ENCODE data around the gene LITAFD. TPM values are rescaled to one million over a fixed set of nuclear protein-coding genes. Genes with fewer than 3 reads are reported as not detected.

LITAFD gene
- total and polyA plus RNA-seq, 2 of the 4 experiments (the other 2 are of a cell fraction) = not detected

GRCh38 chr16:8923199-8923598, 41.0 kb downstream of the LITAFD start:
- TF ChIP-seq RAD21 (IDR thresholded peaks at IDR 0.05; ENCODE audit: low read length) = no peak
- no peak for TF ChIP-seq RFX5 (IDR thresholded peaks at IDR 0.05; ENCODE audit: low read depth, low read length)
- TF ChIP-seq USF2 (IDR thresholded peaks at IDR 0.05; ENCODE audit: low read depth, low read length) = no peak
- TF ChIP-seq CEBPB (IDR thresholded peaks at IDR 0.05; ENCODE audit: low read depth, low read length) = no peak
- TF ChIP-seq CTCF (conservative IDR thresholded peaks at IDR 0.05; ENCODE audit: low read depth, low read length) = no peak
- no peak for TF ChIP-seq CHD1 (IDR thresholded peaks at IDR 0.05; ENCODE audit: low read depth, low read length)
- TF ChIP-seq MAZ (IDR thresholded peaks at IDR 0.05; ENCODE audit: borderline replicate concordance, low read depth, low read length) = no peak
- no peak for TF ChIP-seq SMC3 (IDR thresholded peaks at IDR 0.05; ENCODE audit: low read depth, low read length)
- no peak for TF ChIP-seq BHLHE40 (IDR thresholded peaks at IDR 0.05; ENCODE audit: low read depth, low read length)
- no peak for TF ChIP-seq MAFK (IDR thresholded peaks at IDR 0.05; ENCODE audit: low read depth, low read length)
- no peak for TF ChIP-seq NFE2L2 (IDR thresholded peaks at IDR 0.05; ENCODE audit: low read depth, low read length)
- TF ChIP-seq RCOR1 (IDR thresholded peaks at IDR 0.05; ENCODE audit: insufficient replicate concordance, low read length) = no peak
- no peak for TF ChIP-seq POLR2A (IDR thresholded peaks at IDR 0.05; ENCODE audit: low read depth, low read length)
- TF ChIP-seq FOS (IDR thresholded peaks at IDR 0.05; ENCODE audit: low read depth, low read length) = no peak
- no peak for TF ChIP-seq MXI1 (IDR thresholded peaks at IDR 0.05; ENCODE audit: borderline replicate concordance, low read depth, low read length)
- TF ChIP-seq ELK1 (IDR thresholded peaks at IDR 0.05; ENCODE audit: borderline replicate concordance, low read depth, low read length) = no peak
- POLR2A ChIA-PET (ENCODE audit: unreplicated experiment) = no interaction called here
- dilution Hi-C loops (cut with HindIII; ENCODE audit: low sequenced_read_pairs, unreplicated experiment) = no loop called here
- no peak for ATAC-seq (ENCODE audit: low read depth)
- H3K27ac ChIP-seq (ENCODE audit: insufficient read depth, low read length) = no peak overlapping the region
- H3K14ac ChIP-seq (replicated peaks; ENCODE audit: low read depth, low read length) = no peak overlapping the region
- DNase-seq = no peak
- no peak overlapping the region for H2BK120ac ChIP-seq (ENCODE audit: low read depth, low read length)
- no peak overlapping the region for H2BK20ac ChIP-seq (ENCODE audit: low read depth, low read length)
- no peak overlapping the region for H2AK9ac ChIP-seq (replicated peaks; ENCODE audit: low read depth, low read length, poor library complexity)
- no peak overlapping the region for H2AFZ ChIP-seq (replicated peaks; ENCODE audit: low read length, poor library complexity)
- BruUV-seq (replicated peaks) = no TSS peak
- no peaks in the 10 kb centered on the region for H3K9me3 ChIP-seq (ENCODE audit: control insufficient read depth, insufficient read depth, low read length)
- no peaks in the 10 kb centered on the region for H3K27me3 ChIP-seq (ENCODE audit: control insufficient read depth, insufficient read depth, low read length)
- H3K9me1 ChIP-seq (ENCODE audit: insufficient read depth, low read length) = peaks cover 5% of the 10 kb centered on the region
- intact Hi-C loops (cut with micrococcal nuclease) = loop anchor here (5.0 to 10.0 kb wide), 2 partner anchors 39 to 112 kb away; partner anchors contain the start of gene USP7
- no peak overlapping the region for H3K4ac ChIP-seq (ENCODE audit: low read depth, low read length)
- no peaks in the 10 kb centered on the region; the same call in 1 of the 2 replicates for H3K4me1 ChIP-seq (ENCODE audit: control insufficient read depth, insufficient read depth, low read length)
- peaks cover 31 to 61% of the 10 kb centered on the region in 2 experiments for H3K79me1 ChIP-seq (ENCODE audit: low read depth in 1 of 2, low read length in 2 of 2)
- H2AK5ac ChIP-seq (ENCODE audit: low read depth, low read length) = no peak overlapping the region
- H4K8ac ChIP-seq (ENCODE audit: low read depth in 2 of 2, low read length in 2 of 2) = no peak overlapping the region
- H2BK15ac ChIP-seq (ENCODE audit: low read depth, low read length) = no peak overlapping the region
- peaks cover 39% of the 10 kb centered on the region for H3K36me3 ChIP-seq (ENCODE audit: control insufficient read depth, insufficient read depth, low read length)
- H4K91ac ChIP-seq (ENCODE audit: insufficient read depth, low read depth, low read length) = no peak overlapping the region
- no peak overlapping the region for H2BK5ac ChIP-seq (ENCODE audit: low read depth, low read length, poor library complexity, severe bottlenecking)
- in situ Hi-C loops (cut with MboI; ENCODE audit: low sequenced_read_pairs) = no loop called here
- no peak overlapping the region for H3K23ac ChIP-seq (ENCODE audit: low read depth, low read length)
- no peak overlapping the region for H3K56ac ChIP-seq (ENCODE audit: extremely low read depth, insufficient read depth, low read length)
- H3K9ac ChIP-seq (ENCODE audit: low read depth, low read length) = no peak overlapping the region
- H3K4me2 ChIP-seq (ENCODE audit: low read depth, low read length) = no peak overlapping the region
- H4K20me1 ChIP-seq (ENCODE audit: insufficient read depth, low read length) = peaks cover 54% of the 10 kb centered on the region
- CTCF ChIA-PET = no interaction called here
- H4K5ac ChIP-seq (ENCODE audit: low read depth, low read length) = no peak overlapping the region
- no peak overlapping the region for H3K4me3 ChIP-seq (ENCODE audit: insufficient read depth, low read depth, low read length)
- WGBS, 2 experiments (ENCODE audit: extremely low coverage in 2 of 2, insufficient read length in 1 of 2) = 91% methylated on average over 7 of the region's 11 CpGs; no CpG with 5 or more reads in 1 of the 2 experiments
- no peak overlapping the region for H3K18ac ChIP-seq (ENCODE audit: low read depth, low read length)
